Measurements from ENCODE around the gene CHADL. TPM values are rescaled to one million over a fixed set of nuclear protein-coding genes. Genes with fewer than 3 reads are reported as not detected.

CHADL gene
- total and polyA plus RNA-seq, 10 of the 15 experiments (the other 5 are each of a cell fraction or from before 2014, with no cell fraction given): 0.24 TPM; not detected in 9

DNA sequence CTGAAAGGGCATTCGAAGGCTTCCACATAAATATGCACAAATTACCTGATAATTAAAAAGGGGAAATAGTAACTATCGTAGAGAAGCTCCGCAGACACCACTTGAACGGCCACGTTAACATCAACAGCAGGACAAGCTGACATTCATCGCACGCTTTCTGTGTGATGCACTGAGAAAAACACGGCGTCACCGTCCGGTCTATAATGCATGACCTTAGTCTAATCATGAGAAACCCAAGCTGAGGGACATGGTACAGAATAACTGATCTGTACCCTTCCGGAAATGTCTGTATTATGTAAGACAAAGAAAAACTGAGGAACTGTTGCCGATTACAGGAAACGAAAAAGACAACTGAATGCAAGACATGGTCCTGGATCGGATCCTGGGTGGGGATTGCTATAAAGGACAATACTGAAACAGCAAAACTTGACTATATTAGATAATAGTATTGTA lies 45.9 kb upstream of the CHADL start (continued):
- TF ChIP-seq ZBTB11 (CRISPR knock-in tag; IDR thresholded peaks at IDR 0.05): no peak
- TF ChIP-seq, protein P1, sequence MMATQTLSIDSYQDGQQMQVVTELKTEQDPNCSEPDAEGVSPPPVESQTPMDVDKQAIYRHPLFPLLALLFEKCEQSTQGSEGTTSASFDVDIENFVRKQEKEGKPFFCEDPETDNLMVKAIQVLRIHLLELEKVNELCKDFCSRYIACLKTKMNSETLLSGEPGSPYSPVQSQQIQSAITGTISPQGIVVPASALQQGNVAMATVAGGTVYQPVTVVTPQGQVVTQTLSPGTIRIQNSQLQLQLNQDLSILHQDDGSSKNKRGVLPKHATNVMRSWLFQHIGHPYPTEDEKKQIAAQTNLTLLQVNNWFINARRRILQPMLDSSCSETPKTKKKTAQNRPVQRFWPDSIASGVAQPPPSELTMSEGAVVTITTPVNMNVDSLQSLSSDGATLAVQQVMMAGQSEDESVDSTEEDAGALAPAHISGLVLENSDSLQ (IDR thresholded peaks at IDR 0.05): peak; percentile 36; the same call in 1 of the 2 replicates
- TF ChIP-seq NRF1 (conservative IDR thresholded peaks at IDR 0.05; ENCODE audit: low read depth, low read length): no peak
- no peak for TF ChIP-seq WRNIP1 (IDR thresholded peaks at IDR 0.05; ENCODE audit: borderline replicate concordance, low read depth, low read length)
- TF ChIP-seq STAT3 (IDR thresholded peaks at IDR 0.05; ENCODE audit: low read depth, low read length): no peak
- no peak for TF ChIP-seq CHD2 (IDR thresholded peaks at IDR 0.05; ENCODE audit: borderline replicate concordance, low read depth, low read length)
- TF ChIP-seq KLF5 (IDR thresholded peaks at IDR 0.05; ENCODE audit: partially characterized antibody): no peak
- TF ChIP-seq KAT2A (conservative IDR thresholded peaks at IDR 0.05; ENCODE audit: control insufficient read depth, low read depth, low read length): no peak
- TF ChIP-seq IKZF2 (IDR thresholded peaks at IDR 0.05): peak in 1 of 2 experiments; percentile 14; a peak in 1 of 4 replicates
- 0 out of 2 replicates have a peak, but pooled peaks have one; percentile 22 for TF ChIP-seq DPF2 (IDR thresholded peaks at IDR 0.05)
- TF ChIP-seq USF1 (IDR thresholded peaks at IDR 0.05; ENCODE audit: borderline replicate concordance, extremely low read length, insufficient read depth, low read depth, low read length): no peak
- TF ChIP-seq, protein P2, sequence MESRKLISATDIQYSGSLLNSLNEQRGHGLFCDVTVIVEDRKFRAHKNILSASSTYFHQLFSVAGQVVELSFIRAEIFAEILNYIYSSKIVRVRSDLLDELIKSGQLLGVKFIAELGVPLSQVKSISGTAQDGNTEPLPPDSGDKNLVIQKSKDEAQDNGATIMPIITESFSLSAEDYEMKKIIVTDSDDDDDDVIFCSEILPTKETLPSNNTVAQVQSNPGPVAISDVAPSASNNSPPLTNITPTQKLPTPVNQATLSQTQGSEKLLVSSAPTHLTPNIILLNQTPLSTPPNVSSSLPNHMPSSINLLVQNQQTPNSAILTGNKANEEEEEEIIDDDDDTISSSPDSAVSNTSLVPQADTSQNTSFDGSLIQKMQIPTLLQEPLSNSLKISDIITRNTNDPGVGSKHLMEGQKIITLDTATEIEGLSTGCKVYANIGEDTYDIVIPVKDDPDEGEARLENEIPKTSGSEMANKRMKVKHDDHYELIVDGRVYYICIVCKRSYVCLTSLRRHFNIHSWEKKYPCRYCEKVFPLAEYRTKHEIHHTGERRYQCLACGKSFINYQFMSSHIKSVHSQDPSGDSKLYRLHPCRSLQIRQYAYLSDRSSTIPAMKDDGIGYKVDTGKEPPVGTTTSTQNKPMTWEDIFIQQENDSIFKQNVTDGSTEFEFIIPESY (IDR thresholded peaks at IDR 0.05): no peak
